NCI-H1048 (cell line): ENCODE results near the gene EPHA6.
"Not testable (repeated sequence)": the region's sequence is repeated elsewhere in the genome, so short reads cannot be mapped to it uniquely, and the experiment has no call there.

Experiments
- DNase-seq: peaks from one replicate; lab custom pipeline; 2025; lab: John Stamatoyannopoulos, UW

The EPHA6 gene

GRCh38 chr3:97187771-97188170, 373.4 kb downstream of the EPHA6 start:
- no peak for DNase-seq

- no peak for DNase-seq
Measured at GRCh38 chr3:97189835-97190234, 375.4 kb downstream of the EPHA6 start.

- no peak for DNase-seq
Measured at GRCh38 chr3:97197083-97197482, 382.7 kb downstream of the EPHA6 start.

- DNase-seq, result no peak
Measured at GRCh38 chr3:97197830-97198229, 383.4 kb downstream of the EPHA6 start.

- no peak for DNase-seq
Measured at GRCh38 chr3:97200387-97200786, 386.0 kb downstream of the EPHA6 start.

GRCh38 chr3:97201814-97202213, 387.4 kb downstream of the EPHA6 start:
- DNase-seq, result no peak

GRCh38 chr3:97228966-97229365, 414.6 kb downstream of the EPHA6 start:
- no peak for DNase-seq

- no peak for DNase-seq
Measured at GRCh38 chr3:97230486-97230885, 416.1 kb downstream of the EPHA6 start.

- no peak for DNase-seq
Measured at GRCh38 chr3:97232393-97233034, 418.1 kb downstream of the EPHA6 start.

- no peak for DNase-seq
Measured at GRCh38 chr3:97235179-97235578, 420.8 kb downstream of the EPHA6 start.

- DNase-seq, result no peak
Measured at GRCh38 chr3:97235611-97236315, 421.4 kb downstream of the EPHA6 start.

- DNase-seq, result no peak
Measured at GRCh38 chr3:97241417-97241816, 427.0 kb downstream of the EPHA6 start.

GRCh38 chr3:97245201-97245910, 431.0 kb downstream of the EPHA6 start:
- DNase-seq, result no peak

- DNase-seq, result no peak
Measured at GRCh38 chr3:97256060-97256459, 441.7 kb downstream of the EPHA6 start.

GRCh38 chr3:97257942-97258697, 443.7 kb downstream of the EPHA6 start:
- no peak for DNase-seq

- DNase-seq, result no peak
Measured at GRCh38 chr3:97259263-97259662, 444.9 kb downstream of the EPHA6 start.

- no peak for DNase-seq
Measured at GRCh38 chr3:97264180-97264579, 449.8 kb downstream of the EPHA6 start.

- DNase-seq, result no peak
Measured at GRCh38 chr3:97265237-97266005, 451.0 kb downstream of the EPHA6 start.

GRCh38 chr3:97269202-97269601, 454.8 kb downstream of the EPHA6 start:
- no peak for DNase-seq

- not testable (repeated sequence) for DNase-seq
Measured at GRCh38 chr3:97276879-97277550, 462.6 kb downstream of the EPHA6 start.

GRCh38 chr3:97277708-97278107, 463.3 kb downstream of the EPHA6 start:
- DNase-seq, result no peak
